HG03432 (cell line): ENCODE data around the gene AGRP.
"Not testable (repeated sequence)": the region's sequence is repeated elsewhere in the genome, so short reads cannot be mapped to it uniquely, and the experiment has no call there.

Experiments
- ATAC-seq: cut with Tn5 transposase; IDR thresholded peaks from one replicate; pipeline ENCODE4 v1.9.1; 2021; ENCODE audit warnings: mild to moderate bottlenecking, moderate library complexity; ENCODE audit not compliant: unreplicated experiment

The AGRP gene

DNA sequence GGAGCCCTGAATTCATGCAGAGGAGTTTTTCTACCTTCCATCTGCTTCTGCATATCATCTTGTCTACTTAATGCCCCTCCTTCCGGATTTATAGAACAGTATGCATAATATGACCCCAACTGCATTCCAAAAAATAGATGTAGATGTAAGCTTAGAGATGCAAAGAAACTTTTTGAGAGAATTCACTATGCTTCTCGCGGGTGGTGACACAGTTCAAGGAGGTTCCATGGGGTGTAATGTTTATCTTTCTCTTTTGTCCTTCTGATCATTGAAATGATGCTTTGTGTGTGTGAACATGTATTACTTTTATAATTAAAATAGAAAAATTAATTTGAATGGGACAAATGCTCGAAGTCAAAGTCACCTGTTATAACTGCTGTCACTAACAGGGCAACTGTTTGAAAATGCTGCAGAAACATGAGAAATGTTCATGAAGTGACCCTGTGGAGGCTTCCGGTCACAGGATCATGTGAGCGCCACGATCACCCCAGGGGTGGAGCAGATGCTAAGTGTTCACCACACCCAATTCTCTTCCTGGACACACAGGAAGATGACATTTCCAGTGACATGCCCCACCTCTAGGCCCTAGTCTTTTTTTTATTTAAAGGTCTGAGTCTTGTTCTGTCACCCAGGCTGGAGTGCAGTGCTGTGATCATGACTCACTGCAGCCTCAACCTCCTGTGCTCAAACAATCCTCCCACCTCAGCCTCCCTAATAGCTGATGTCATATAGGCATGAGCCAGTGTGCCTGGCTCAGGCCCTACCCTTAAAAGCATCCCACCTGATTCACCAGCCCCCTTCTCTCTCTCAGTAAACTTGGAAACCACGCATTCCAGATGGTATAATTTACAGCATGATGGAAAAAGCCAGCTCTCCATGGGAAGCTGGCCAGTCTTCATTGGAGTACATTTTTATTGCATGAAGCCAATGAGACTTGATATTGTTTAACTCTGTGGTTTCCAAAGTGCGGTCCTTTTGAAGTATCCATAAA, 21.0 kb upstream of the AGRP start:
- ATAC-seq: peak; percentile 64

DNA sequence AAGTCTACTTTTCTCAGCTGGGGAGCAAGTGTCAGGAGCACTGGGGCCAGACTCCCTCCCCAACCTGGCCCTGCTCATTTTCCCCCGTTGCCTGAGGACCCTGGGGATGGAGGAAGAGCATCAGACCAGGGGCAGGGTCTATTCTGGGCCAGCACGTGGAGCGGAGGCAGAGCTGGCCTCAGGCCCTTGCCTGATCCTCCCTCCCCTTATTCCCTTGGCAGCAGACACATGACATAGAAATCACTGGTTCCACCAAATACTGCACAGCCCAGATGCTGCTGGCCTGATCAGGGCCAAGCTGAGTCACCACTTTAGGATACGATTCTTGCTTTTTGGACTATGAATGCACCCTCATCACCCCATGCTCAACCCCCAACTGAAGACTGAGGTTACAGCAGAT, 15.8 kb upstream of the AGRP start:
- no peak for ATAC-seq

DNA sequence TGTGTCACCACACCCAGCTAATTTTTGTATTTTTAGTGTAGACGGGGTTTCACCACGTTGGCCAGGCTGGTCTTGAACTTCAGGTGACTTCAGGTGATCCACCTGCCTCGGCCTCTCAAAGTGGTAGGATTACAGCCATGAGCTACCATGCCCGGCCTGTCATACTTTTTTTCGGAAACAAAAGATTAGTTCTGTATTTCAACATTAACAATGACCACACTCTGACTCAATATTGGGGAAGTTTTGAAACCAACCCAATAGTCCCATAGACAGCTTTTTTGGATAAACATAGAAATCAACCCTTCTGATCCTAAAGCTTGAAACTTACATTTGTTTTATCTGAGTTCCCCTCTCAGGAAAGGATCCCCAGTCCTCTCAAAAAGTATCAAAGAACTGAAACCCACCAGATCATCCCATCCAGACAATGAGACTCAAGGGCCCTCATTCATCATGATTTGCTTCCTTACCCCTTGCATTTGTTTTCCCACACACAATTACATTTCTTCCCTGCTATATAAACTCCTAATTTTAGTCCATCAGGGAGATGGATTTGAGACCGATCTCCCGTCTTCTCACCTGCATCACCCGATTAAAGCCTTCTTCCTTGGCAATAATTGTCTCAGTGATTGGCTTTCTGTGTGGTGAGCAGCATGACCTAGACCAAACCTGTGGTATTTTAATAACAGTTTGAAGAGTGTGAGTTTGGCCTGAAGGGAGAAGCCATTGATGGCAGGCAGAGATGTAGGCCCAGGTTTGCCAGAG, 7.2 kb upstream of the AGRP start:
- ATAC-seq: no peak

DNA sequence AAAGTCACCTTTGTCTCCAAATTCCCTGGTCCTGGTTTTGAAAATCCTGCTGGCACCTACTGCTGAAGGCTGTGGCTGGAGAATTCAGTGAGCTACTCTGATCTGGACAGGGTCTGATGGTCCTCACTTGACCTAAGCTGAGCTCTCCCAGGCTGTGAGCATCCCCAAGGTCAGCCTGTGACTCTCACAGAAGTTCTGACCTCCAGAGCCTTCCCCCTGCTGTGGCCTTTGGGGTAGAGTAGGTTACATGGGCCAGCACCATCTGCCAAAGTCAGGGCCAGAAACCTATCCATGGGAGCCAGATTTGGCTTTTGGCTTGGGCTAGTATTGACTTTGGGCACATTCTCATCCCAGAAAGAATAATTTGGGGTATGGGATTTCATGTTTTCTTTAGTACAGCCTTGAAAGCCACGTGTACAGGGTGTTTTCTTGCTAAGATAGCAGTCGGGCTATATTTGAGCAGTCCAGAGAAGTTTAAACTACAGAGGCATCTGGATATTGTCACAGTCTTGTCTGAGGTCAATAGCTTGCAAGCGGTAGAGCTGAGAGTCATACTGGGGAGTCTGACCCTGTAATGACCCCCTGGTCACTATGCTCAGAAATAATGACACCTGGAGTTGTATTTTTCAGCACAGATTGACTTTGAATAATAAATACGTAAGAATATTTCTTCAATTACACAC, 6.2 kb upstream of the AGRP start:
- ATAC-seq: no peak

DNA sequence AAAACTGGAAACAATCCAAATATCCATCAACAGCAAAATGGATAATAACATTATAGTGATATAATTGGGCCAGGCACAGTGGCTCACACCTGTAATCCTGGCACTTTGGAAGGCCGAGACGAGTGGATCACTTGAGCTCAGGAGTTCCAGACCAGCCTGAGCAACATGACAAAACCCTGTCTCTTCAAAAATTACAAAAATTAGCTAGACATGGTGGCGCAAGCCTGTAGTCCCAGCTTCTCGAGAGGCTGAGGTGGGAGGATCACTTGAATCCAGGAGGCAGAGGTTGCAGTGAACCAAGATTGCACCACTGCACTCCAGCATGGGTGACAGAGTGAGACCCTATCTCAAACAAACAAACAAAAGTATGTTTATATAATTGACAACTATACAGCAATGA, 4.2 kb upstream of the AGRP start:
- not testable (repeated sequence) for ATAC-seq

DNA sequence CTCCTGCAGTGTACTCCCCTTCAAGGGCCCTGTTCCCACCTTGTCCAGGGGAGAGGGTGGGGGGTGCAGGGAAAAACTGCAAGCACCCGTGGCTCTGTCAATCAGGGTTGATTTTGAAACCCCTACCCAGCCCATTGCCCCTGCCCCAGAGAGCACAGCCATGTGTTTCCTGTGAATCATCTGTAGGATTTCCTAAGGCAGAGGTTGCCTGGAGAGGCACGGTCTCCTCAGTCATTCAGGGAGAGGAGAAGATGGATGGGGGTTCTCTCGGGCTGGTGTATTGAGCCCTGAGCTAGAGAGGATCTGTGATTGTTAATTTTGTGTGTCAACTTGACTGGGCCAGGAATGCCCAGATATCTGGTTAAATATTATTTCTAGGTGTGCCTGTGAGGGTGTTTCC, 3.5 kb upstream of the AGRP start:
- ATAC-seq: no peak

DNA sequence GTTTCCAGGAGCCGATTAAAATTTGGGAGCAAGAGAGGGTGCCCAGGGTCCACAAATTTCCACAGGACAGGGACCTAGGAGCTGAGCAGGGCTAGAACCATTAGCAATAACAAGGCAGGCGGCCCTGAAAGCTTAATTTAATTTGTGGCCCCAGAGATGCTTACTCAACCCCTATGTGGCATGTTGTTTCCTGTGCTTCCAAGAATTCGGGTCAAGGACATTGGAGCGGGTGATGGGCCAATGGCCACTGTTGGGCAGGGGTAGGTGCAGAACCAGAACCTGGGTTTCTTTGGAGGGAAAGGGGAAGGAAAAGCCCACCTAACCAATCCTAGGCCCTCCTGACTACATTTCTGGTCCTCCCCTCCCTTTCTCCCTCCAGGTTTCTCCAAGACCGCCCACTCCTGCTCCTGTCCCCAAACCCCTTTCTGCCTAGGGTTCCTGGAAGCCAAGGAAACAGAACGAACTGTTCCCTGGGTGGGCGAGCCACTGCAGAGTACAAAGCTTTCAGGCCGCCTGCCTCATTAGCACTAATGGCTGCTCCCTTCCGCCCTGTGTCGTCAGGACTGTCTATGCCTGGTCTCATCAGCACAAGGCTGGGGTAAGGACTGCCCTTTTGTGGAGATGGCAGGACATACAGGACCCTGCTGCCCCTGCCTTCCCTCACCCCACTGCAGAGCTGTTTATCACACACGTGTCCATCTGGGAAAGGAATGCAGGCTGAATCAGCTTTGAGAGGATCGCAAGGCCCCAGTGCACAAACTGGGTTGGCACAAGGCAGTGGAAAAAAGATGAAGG, 581 bp upstream of the AGRP start:
- ATAC-seq: no peak

DNA sequence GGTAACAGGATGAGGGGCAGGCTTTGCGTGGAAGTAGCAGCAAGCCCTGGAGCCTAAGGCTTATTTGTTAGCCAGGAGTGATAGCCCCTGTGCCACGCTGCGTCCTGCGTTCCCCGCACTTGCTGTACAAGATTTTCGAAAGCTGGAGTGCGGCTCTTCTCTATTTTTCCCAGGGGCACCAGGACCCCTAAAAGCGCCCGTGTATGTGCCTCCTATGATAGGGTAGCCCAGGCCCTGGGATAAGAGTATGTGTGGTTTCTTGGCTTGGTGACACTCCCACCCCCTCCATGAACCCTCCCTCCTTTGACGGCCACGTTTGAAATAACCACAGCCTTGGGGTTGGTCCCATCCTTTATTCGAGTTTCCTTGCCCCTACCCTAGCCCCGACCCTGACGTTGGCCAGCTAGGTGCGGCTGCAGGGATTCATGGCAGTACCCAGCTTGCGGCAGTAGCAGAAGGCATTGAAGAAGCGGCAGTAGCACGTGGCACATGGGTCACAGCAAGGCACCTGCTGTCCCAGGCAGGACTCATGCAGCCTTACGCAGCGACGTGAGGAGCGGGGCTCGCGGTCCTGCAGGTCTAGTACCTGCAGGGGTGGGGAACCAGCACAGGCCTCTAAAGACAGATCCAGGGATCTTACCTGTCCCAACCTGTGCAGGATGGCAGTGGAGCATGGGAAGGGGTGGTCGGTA, 968 bp downstream of the AGRP start:
- ATAC-seq: no peak

DNA sequence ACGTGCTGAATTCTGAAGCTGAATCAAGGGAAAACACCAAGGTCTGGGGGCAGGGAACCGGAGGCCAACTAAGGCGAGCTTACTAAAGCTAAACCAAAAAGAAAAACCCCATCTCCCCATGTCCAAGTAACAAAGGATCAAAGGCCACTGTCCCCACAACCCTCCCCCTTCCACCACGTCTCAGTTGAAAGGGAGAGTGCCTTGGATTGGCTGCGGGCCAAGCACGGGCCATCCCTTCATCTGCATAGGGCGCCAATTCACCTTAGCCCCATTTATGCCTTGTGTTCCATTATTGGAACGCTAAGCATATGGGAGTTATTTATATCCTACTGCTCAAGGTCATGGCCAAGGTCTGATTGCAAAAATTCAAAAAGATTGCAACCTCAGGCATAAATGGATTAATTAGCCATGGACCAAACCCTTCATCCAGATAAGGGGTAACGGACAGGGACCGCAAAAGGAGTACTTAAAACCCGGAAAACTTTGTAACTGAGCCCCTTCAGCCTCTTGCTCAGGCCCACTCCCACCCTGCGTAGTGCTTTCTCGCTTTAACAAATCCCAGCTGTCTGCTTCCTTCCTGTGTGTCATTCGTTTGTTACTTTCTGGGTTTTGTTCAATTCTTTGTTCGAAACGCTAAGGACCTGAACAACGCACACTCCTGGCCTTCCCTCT, 1.6 kb downstream of the AGRP start:
- peak; percentile 12 for ATAC-seq

DNA sequence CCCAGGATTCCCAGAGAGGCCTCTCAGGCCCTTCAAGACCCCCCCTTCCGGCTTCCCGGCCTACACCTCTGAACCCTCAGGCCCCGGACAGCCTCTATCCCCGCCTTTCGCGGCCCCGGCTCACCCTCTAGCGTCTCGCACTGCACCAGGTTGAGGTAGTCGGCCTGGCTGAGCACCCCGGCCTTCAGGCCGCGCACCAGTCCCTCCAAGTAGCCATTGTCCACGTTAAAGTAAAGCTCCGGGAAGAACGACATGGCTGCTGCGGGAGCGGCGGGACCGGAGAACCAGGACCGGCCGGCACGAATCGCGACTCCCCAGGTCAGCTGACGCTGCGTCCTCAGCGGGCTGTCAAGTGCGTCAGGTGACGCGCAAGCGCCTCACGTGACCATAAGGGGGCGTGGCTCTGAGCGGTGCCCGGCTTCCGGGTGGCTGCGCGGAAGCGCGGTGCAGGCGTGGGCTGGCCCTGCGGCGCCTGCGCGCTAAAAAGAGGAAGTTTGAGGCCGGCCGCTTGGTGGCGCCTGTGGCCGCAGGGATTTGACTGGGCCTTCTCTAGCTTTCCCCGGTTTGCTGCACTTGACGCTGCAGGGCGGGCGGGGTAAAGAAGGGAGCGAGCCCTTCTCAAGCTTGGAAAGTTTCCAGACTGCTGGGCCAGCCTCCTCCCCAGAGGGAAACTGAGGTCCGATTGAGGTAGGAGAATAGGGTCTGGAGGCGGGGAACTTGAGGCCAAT, 2.4 kb downstream of the AGRP start, which contains the start of gene ATP6V0D1:
TSS of gene ATP6V0D1 (minus strand) at position 325 of the 728 bp plus-strand sequence. CDS start at position 254, 71 bp downstream.
- ATAC-seq: peak; percentile 87

DNA sequence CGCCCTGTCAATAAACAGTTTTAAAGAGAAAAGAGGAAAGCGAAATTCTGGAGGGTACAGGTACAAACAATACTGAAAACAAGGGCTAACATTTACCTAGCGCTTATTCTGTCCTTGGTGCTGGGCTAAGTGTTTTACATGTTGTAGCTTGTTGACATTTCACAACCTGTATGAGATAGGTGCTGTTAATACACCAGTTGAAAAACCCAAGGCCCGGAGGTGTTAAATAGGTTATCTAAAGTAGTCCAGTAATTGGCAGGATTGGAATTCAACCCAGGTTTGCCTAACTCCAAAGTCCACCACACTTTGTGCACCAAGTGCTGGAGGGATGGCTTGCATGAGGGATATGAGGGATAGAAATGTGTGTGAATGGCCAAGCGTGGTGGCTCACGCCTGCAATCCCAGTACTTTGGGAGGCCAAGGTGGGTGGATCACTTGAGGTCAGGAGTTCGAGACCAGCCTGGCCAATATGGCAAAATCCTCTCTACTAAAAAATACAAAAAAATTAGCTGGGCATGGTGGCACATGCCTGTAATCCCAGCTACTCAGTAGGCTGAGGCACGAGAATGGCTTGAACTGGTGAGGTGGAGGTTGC, 5.3 kb downstream of the AGRP start:
- no peak for ATAC-seq

DNA sequence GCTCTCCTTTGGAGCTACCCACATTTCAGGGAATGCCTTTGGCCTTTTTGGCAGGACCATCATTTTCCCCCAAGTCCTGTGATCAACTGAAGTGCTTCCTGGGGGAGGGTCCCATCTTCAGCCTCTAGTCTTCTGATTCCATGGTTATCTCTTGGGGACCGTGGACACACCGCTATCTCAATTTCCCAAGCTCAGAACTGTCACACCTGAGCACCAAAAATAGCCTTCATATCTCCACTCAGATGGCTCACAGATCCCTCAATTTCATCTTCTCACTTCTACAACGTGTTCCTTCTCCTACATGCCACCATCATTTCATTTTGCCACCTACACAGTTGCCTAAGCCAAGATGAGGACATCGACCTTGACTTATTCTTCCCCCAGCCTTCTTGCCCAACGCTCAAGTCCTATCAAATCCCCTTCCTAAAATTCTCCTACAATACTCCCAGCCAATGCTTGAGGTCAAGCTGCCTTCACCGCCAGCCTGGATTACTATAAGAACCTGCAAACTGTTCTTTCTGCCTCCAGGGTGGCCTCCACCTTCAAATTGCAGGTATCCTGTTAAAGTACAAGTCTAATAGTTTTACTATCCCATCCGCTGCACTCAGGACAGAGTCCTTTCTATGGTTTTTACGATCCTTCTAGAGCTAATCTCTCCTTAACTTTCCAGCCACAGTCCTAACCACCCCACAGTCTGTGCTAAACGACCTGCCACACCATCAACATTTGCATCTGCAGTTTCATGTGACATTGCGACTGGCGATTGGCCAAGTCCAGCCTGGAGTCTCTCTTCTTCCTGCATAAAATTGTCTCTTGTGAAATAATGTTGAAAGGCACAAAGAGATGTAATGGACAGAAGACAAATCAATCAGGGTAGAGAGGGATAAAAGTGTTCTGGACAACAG, 8.5 kb downstream of the AGRP start:
- no peak for ATAC-seq

DNA sequence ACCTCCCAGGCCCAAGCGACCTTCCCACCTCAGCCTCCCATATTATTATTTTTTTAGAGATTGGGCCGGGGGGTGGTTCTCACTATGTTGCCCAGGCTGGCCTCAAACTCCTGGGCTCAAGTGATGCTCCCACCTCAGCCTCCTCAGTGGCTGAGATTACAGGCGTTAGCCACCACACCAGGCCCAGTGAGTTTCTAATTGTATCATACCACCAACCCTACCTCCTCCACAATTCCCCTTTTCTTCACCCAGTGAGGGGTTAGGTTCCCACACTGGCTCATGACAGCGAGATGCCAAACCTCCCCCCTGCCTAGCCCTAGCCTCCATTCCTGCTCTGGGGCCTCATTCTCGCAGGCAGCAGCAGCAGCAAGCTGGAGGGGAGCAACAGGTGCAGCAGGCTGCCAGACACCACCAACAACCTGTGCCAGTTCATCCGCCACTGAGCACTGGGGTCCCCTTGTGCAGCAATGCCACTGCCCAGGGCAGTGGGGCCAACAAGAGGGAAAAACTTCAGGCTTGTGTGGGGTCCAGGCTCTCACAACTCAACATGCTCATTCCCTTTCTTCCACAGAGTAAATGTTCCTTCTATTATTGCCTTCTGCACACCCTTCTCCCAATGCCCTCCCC, 11.5 kb downstream of the AGRP start:
- no peak for ATAC-seq

DNA sequence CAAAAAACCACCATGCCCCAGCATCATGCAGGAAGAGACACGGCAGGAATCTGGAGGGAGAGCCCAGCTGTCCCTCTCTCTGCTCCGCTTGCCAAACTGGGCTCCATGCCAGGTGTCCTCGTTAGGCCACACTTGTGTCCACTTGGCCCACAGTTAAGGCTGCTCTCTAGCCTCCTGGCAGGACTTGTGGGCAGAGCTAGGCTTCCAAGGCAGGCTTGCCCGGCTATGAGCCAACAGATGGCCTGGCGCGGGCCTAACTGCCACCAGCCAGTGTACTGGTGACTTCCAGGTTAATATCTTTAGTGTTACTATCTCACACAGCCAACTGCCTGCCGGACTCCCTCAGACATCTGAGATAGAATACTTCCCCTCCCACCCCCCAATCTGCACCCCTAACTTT, 13.0 kb downstream of the AGRP start:
- ATAC-seq: no peak

DNA sequence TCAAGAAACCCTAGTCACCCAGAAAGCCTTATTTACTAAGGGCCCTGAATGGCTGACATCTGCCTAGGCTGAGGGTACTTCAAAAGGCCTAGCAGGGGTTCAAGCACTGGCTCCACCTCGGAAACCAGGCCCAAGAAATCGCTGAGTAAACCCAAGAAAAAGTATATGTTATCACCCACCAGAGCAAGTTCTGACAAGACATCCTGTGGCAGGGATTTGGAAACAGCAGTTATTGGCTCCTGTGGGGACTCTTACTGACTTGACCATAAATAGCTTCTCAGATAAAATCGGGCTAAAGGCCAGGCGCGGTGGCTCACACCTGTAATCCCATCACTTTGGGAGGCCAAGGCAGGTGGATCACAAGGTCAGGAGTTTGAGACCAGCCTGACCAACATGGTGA, 14.6 kb downstream of the AGRP start:
- no peak for ATAC-seq

DNA sequence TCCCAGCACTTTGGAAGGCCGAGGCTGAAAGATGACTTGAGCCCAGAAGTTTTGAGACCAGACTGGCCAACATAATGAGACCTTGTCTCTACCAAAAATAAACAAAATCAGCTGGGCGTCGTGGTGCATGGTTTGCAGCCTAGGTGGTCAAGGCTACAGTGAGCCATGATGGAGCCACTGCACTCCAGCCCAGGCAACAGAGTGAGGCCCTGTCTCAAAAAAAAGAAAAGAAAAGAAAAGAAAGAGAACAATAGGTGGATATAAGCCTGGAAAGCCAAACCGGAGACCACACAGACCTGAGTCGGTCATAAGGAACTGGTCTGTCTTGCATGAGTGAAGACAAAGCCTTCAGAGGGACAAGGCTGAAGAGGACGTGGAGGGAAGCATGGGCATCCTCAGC, 16.8 kb downstream of the AGRP start:
- ATAC-seq: no peak

DNA sequence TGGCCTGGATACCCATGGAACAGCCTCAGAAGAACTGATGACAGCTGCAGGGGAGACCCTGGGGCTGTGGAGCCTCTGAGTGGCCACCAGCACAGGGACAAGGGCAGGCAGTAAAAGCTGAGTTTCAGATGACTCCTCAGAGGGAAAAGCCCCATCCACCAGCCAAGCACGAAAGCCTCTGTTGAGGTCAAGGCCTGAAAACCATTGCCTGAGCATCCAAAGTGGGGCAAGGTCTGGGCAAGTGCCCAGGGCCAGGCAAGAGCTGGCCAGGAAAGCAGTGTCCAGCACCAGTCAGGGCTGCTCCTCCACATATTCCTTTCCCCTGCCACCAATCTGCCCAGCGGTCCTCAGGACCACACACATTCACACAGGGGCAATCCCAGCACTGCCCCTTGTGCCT, 18.8 kb downstream of the AGRP start:
- ATAC-seq: no peak
